ENCODE measurements around the gene ARL5A. TPM values are rescaled to one million over a fixed set of nuclear protein-coding genes. Genes with fewer than 3 reads are reported as not detected.

The ARL5A gene
- total and polyA plus RNA-seq, 2 of the 4 experiments (the other 2 are of a cell fraction): 22.3 to 45.5 TPM

DNA sequence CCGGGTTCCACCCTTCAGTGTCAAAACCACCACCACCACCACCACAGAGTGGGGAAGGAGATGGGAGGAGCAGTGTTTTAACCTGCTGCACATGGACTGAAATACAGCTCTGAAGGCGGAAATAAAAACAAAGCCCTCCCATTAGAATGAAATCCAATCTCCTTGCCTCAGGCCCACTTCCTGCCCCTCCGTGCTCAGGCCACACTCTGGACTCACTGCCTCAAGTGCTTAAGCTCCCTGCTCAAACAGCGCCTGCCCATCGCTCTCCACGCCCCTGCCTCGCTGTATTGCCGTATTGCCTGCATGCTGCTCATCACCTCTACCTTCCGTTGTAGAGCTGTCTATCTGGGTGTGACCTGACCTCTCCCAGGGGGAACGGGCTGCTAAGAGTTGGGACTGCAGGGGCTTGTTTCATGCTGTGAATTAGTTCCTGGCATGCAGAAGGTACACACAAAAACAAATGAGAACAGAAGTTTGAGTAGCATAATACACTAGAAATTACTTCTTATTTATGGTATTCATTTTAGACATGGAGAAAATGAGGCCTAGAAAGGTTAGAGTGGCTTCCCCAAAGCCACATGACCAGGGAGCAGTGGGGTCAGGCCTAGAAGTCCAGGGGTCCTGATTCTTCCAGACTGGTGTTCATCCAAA is 62.3 kb downstream of the ARL5A start:
- Histone ChIP-seq H2AK5ac (ENCODE audit: low read depth, low read length) (no peak overlapping the region), H2BK120ac (ENCODE audit: low read depth, low read length) (no peak overlapping the region), H3K4ac (ENCODE audit: low read depth, low read length) (no peak overlapping the region), H3K18ac (ENCODE audit: low read depth, low read length) (no peak overlapping the region), H4K20me1 (ENCODE audit: insufficient read depth, low read length) (no peaks in the 10 kb centered on the region), H3K9me3 (ENCODE audit: control insufficient read depth, insufficient read depth, low read length) (no peaks in the 10 kb centered on the region), H4K5ac (ENCODE audit: low read depth, low read length) (no peak overlapping the region), H4K8ac (ENCODE audit: low read depth in 2 of 2, low read length in 2 of 2) (no peak overlapping the region), H3K56ac (ENCODE audit: extremely low read depth, insufficient read depth, low read length) (no peak overlapping the region), H3K9ac (ENCODE audit: low read depth, low read length) (no peak overlapping the region), H3K27ac (ENCODE audit: insufficient read depth, low read length) (no peak overlapping the region), H3K9me1 (ENCODE audit: insufficient read depth, low read length) (no peaks in the 10 kb centered on the region), H3K27me3 (ENCODE audit: control insufficient read depth, insufficient read depth, low read length) (no peaks in the 10 kb centered on the region), H3K23ac (ENCODE audit: low read depth, low read length) (no peak overlapping the region), H2BK5ac (ENCODE audit: low read depth, low read length, poor library complexity, severe bottlenecking) (no peak overlapping the region), H3K14ac (replicated peaks; ENCODE audit: low read depth, low read length) (no peak overlapping the region), H2BK20ac (ENCODE audit: low read depth, low read length) (no peak overlapping the region), H2AFZ (replicated peaks; ENCODE audit: low read length, poor library complexity) (no peak overlapping the region), H3K4me2 (ENCODE audit: low read depth, low read length) (no peak overlapping the region), H2AK9ac (replicated peaks; ENCODE audit: low read depth, low read length, poor library complexity) (no peak overlapping the region), H3K79me1 (ENCODE audit: low read depth in 1 of 2, low read length in 2 of 2) (no peaks in the 10 kb centered on the region), H3K4me1 (ENCODE audit: control insufficient read depth, insufficient read depth, low read length) (0 out of 2 replicates have a peak, but pooled peaks cover 2% of the 10 kb centered on the region), H3K4me3 (ENCODE audit: insufficient read depth, low read depth, low read length) (no peak overlapping the region), H4K91ac (ENCODE audit: insufficient read depth, low read depth, low read length) (no peak overlapping the region), H3K36me3 (ENCODE audit: control insufficient read depth, insufficient read depth, low read length) (no peaks in the 10 kb centered on the region), H2BK15ac (ENCODE audit: low read depth, low read length) (no peak overlapping the region)
- dilution Hi-C loops (cut with HindIII; ENCODE audit: low sequenced_read_pairs, unreplicated experiment) (no loop called here), in situ Hi-C loops (cut with MboI; ENCODE audit: low sequenced_read_pairs) (no loop called here), intact Hi-C loops (cut with micrococcal nuclease) (loop anchor here (5.0 kb wide), 1 partner anchor 1526 kb away; no protein-coding TSS in a partner anchor)
- no peak for ATAC-seq (ENCODE audit: low read depth)
- POLR2A ChIA-PET (ENCODE audit: unreplicated experiment): no interaction called here
- TF ChIP-seq MXI1 (IDR thresholded peaks at IDR 0.05; ENCODE audit: borderline replicate concordance, low read depth, low read length) (no peak), CHD1 (IDR thresholded peaks at IDR 0.05; ENCODE audit: low read depth, low read length) (no peak), RCOR1 (IDR thresholded peaks at IDR 0.05; ENCODE audit: insufficient replicate concordance, low read length) (no peak), FOS (IDR thresholded peaks at IDR 0.05; ENCODE audit: low read depth, low read length) (no peak), CEBPB (IDR thresholded peaks at IDR 0.05; ENCODE audit: low read depth, low read length) (no peak), RFX5 (IDR thresholded peaks at IDR 0.05; ENCODE audit: low read depth, low read length) (no peak), SMC3 (IDR thresholded peaks at IDR 0.05; ENCODE audit: low read depth, low read length) (no peak), MAZ (IDR thresholded peaks at IDR 0.05; ENCODE audit: borderline replicate concordance, low read depth, low read length) (no peak), RAD21 (IDR thresholded peaks at IDR 0.05; ENCODE audit: low read length) (no peak), POLR2A (IDR thresholded peaks at IDR 0.05; ENCODE audit: low read depth, low read length) (no peak), BHLHE40 (IDR thresholded peaks at IDR 0.05; ENCODE audit: low read depth, low read length) (no peak), NFE2L2 (IDR thresholded peaks at IDR 0.05; ENCODE audit: low read depth, low read length) (no peak), MAFK (IDR thresholded peaks at IDR 0.05; ENCODE audit: low read depth, low read length) (no peak)
- TF ChIP-seq, protein P1, sequence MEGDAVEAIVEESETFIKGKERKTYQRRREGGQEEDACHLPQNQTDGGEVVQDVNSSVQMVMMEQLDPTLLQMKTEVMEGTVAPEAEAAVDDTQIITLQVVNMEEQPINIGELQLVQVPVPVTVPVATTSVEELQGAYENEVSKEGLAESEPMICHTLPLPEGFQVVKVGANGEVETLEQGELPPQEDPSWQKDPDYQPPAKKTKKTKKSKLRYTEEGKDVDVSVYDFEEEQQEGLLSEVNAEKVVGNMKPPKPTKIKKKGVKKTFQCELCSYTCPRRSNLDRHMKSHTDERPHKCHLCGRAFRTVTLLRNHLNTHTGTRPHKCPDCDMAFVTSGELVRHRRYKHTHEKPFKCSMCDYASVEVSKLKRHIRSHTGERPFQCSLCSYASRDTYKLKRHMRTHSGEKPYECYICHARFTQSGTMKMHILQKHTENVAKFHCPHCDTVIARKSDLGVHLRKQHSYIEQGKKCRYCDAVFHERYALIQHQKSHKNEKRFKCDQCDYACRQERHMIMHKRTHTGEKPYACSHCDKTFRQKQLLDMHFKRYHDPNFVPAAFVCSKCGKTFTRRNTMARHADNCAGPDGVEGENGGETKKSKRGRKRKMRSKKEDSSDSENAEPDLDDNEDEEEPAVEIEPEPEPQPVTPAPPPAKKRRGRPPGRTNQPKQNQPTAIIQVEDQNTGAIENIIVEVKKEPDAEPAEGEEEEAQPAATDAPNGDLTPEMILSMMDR (conservative IDR thresholded peaks at IDR 0.05; ENCODE audit: low read depth, low read length): no peak
- TF ChIP-seq, protein P2, sequence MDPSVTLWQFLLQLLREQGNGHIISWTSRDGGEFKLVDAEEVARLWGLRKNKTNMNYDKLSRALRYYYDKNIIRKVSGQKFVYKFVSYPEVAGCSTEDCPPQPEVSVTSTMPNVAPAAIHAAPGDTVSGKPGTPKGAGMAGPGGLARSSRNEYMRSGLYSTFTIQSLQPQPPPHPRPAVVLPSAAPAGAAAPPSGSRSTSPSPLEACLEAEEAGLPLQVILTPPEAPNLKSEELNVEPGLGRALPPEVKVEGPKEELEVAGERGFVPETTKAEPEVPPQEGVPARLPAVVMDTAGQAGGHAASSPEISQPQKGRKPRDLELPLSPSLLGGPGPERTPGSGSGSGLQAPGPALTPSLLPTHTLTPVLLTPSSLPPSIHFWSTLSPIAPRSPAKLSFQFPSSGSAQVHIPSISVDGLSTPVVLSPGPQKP (IDR thresholded peaks at IDR 0.05; ENCODE audit: borderline replicate concordance, low read depth, low read length): no peak
- TF ChIP-seq, protein P3, sequence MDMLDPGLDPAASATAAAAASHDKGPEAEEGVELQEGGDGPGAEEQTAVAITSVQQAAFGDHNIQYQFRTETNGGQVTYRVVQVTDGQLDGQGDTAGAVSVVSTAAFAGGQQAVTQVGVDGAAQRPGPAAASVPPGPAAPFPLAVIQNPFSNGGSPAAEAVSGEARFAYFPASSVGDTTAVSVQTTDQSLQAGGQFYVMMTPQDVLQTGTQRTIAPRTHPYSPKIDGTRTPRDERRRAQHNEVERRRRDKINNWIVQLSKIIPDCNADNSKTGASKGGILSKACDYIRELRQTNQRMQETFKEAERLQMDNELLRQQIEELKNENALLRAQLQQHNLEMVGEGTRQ (IDR thresholded peaks at IDR 0.05; ENCODE audit: low read depth, low read length): no peak
- 60% methylated on average over 1 of the region's 10 CpGs; no CpG with 5 or more reads in 1 of the 2 experiments for WGBS, 2 experiments (ENCODE audit: extremely low coverage in 2 of 2, insufficient read length in 1 of 2)
- CTCF ChIA-PET: no interaction called here
- no peak for DNase-seq
- no TSS peak for BruUV-seq (replicated peaks)

All from IMR-90 (cell line).